Osteoblast (primary cell): ENCODE measurements around the gene CHRM2. TPM values are rescaled to one million over a fixed set of nuclear protein-coding genes. Genes with fewer than 3 reads are reported as not detected.

Experiments
- DNase-seq: peaks from one replicate; pipeline ENCODE4 v3.0.0; 2011; ENCODE audit warnings: low spot score, mixed read lengths; ENCODE audit not compliant: insufficient read length; ENCODE audit errors: missing footprints
- H2AFZ ChIP-seq: 2 replicates; pipeline ENCODE4 v1.6.0; 2011; ENCODE audit warnings: mild to moderate bottlenecking, low read length
- H3K27ac ChIP-seq: 2 replicates; pipeline ENCODE4 v1.5.1; 2011; ENCODE audit warnings: mild to moderate bottlenecking, low read depth, low read length, moderate library complexity
- H3K27me3 ChIP-seq: 2 replicates; pipeline ENCODE4 v1.6.0; 2012; ENCODE audit warnings: mild to moderate bottlenecking, control low read depth, inconsistent platforms, low read length, moderate library complexity; ENCODE audit not compliant: insufficient read depth
- H3K36me3 ChIP-seq: 2 replicates; pipeline ENCODE4 v1.5.1; 2011; ENCODE audit warnings: mild to moderate bottlenecking, low read length, control low read depth, moderate library complexity; ENCODE audit not compliant: insufficient read depth
- H3K4me1 ChIP-seq: 2 replicates; pipeline ENCODE4 v1.5.1; 2011; ENCODE audit warnings: mild to moderate bottlenecking, low read length, control low read depth, moderate library complexity; ENCODE audit not compliant: insufficient read depth
- H3K4me2 ChIP-seq: 2 replicates; pipeline ENCODE4 v1.6.0; 2011; ENCODE audit warnings: mild to moderate bottlenecking, low read length; ENCODE audit not compliant: insufficient read depth
- H3K4me3 ChIP-seq: fragments of 200-600 bp; sonication (generic); 3 replicates; pipeline ENCODE4 v1.5.1; 2012; ENCODE audit warnings: mild to moderate bottlenecking, low read length, inconsistent platforms; ENCODE audit not compliant: insufficient read depth
- H3K79me2 ChIP-seq: 2 replicates; pipeline ENCODE4 v1.6.0; 2012; ENCODE audit warnings: mild to moderate bottlenecking, low read length, control low read depth, inconsistent platforms; ENCODE audit not compliant: insufficient read depth
- H3K9me3 ChIP-seq: 2 replicates; pipeline ENCODE4 v1.5.1; 2011; ENCODE audit warnings: low read depth, low read length, control low read depth
- H4K20me1 ChIP-seq: 2 replicates; pipeline ENCODE4 v1.6.0; 2012; ENCODE audit warnings: mild to moderate bottlenecking, low read length, control low read depth; ENCODE audit not compliant: insufficient read depth
- total RNA-seq: library from RNA; depleted of rRNA; stranded (reverse); fragments of >200 nt; gene quantifications from 2 replicates; pipeline ENCODE4 v1.2.3, GENCODE V29; 2012
- TF ChIP-seq, protein P1 (sequence below): IDR thresholded peaks from 2 replicates; pipeline ENCODE4 v1.5.1; 2011; ENCODE audit warnings: mild to moderate bottlenecking, low read depth, low read length, moderate library complexity; ENCODE audit errors: extremely low read depth

Gene CHRM2
- total RNA-seq, 1 donor: under 0.01 TPM

- peak; percentile 72 for DNase-seq
- H3K4me3 ChIP-seq: peak overlapping the region; percentile 66
- H3K36me3 ChIP-seq: no peaks in the 10 kb centered on the region
- H4K20me1 ChIP-seq: no peaks in the 10 kb centered on the region
- H3K9me3 ChIP-seq: no peaks in the 10 kb centered on the region
- TF ChIP-seq, protein P1, sequence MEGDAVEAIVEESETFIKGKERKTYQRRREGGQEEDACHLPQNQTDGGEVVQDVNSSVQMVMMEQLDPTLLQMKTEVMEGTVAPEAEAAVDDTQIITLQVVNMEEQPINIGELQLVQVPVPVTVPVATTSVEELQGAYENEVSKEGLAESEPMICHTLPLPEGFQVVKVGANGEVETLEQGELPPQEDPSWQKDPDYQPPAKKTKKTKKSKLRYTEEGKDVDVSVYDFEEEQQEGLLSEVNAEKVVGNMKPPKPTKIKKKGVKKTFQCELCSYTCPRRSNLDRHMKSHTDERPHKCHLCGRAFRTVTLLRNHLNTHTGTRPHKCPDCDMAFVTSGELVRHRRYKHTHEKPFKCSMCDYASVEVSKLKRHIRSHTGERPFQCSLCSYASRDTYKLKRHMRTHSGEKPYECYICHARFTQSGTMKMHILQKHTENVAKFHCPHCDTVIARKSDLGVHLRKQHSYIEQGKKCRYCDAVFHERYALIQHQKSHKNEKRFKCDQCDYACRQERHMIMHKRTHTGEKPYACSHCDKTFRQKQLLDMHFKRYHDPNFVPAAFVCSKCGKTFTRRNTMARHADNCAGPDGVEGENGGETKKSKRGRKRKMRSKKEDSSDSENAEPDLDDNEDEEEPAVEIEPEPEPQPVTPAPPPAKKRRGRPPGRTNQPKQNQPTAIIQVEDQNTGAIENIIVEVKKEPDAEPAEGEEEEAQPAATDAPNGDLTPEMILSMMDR: no peak
- no peaks in the 10 kb centered on the region for H3K79me2 ChIP-seq
- peaks cover 53% of the 10 kb centered on the region for H3K27me3 ChIP-seq
- peak overlapping the region; percentile 78 for H2AFZ ChIP-seq
- peaks cover 13% of the 10 kb centered on the region for H3K4me1 ChIP-seq
- H3K4me2 ChIP-seq: peak overlapping the region; percentile 82
- H3K27ac ChIP-seq: no peak overlapping the region
Observed at GRCh38 chr7:136870866-136871487, 2.5 kb downstream of the CHRM2 start.

DNA sequence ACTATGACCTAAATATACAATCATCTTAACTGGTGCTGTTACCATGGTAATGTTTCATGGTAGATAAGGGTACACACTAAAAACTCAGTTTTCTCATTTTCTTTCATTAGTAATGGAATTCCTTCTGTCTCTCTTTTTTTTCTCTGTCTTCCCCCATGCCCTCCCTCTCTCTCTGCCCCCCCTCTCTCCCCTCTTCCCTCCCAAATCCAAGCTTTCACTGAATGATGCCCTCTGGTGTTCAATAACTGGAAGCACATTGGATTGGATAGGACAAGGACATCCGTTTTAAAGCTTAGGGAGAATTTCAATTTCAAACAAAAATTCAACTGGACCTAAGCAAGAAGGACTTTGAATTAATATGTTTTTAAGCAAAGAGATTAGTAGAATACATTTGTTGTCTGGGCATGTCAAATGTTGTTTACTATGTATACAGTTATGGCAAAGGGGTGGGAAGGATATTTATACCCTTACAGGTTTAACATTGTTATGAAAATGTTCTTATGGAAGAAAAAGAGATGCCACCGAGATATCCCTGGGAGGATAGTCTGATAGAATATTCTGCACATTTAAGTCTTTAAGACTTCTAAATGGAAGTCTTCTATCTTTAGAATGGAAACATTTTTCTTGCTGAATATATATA, 6.1 kb downstream of the CHRM2 start:
- no peaks in the 10 kb centered on the region for H3K9me3 ChIP-seq
- TF ChIP-seq, protein P1: peak; percentile 48
- no peak for DNase-seq
- H3K4me2 ChIP-seq: no peak overlapping the region
- no peaks in the 10 kb centered on the region for H3K36me3 ChIP-seq
- no peaks in the 10 kb centered on the region for H3K79me2 ChIP-seq
- H3K4me3 ChIP-seq: no peak overlapping the region
- H4K20me1 ChIP-seq: no peaks in the 10 kb centered on the region
- peaks cover 9% of the 10 kb centered on the region for H3K4me1 ChIP-seq
- no peak overlapping the region for H3K27ac ChIP-seq
- H2AFZ ChIP-seq: no peak overlapping the region
- peaks cover 33% of the 10 kb centered on the region for H3K27me3 ChIP-seq

DNA sequence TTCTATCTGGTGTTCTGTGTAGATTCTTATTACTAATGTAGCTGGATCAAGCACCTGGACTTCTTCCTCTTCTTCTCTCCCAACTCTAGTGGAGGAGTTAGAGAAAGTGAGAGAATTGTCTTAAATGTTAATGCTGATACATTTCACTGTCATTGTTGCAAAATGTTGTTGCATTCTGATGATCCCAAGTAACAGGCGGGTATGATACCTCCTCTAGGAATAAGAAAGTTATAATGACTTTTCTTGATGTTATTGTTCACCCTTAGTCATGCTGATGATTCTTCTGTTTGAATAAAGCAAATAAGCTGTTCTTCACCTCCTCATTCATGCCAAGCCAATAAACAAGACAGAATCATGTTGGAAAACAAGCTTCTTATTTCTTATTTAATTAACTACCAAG, 9.1 kb downstream of the CHRM2 start:
- TF ChIP-seq, protein P1: no peak
- H3K27ac ChIP-seq: no peak overlapping the region
- no peaks in the 10 kb centered on the region for H4K20me1 ChIP-seq
- DNase-seq: no peak
- no peak overlapping the region for H2AFZ ChIP-seq
- H3K4me3 ChIP-seq: no peak overlapping the region
- H3K27me3 ChIP-seq: peaks cover 3% of the 10 kb centered on the region
- H3K4me2 ChIP-seq: no peak overlapping the region
- H3K36me3 ChIP-seq: no peaks in the 10 kb centered on the region
- no peaks in the 10 kb centered on the region for H3K9me3 ChIP-seq
- no peaks in the 10 kb centered on the region for H3K4me1 ChIP-seq
- H3K79me2 ChIP-seq: no peaks in the 10 kb centered on the region

DNA sequence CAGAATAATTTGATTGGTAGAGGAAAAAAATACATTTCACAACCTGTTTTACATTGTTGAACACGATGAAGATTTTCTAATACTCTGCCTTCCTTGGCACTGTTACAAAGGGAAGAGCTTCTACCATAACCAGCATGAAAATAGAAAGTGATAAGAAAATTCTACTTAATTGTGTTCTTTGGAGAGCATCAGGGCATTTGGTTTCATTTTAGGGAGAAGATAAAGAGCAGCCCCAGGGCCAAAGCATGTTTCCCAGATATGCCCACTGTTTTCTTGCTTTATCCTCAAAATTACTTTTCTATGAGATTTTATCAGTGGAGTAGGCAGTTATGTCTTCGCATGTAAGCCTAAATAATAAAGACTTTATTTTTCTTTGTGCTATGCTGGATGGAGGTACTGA, 9.5 kb downstream of the CHRM2 start:
- no peak overlapping the region for H3K4me3 ChIP-seq
- H3K4me2 ChIP-seq: no peak overlapping the region
- no peaks in the 10 kb centered on the region for H3K9me3 ChIP-seq
- TF ChIP-seq, protein P1: no peak
- no peaks in the 10 kb centered on the region for H4K20me1 ChIP-seq
- no peaks in the 10 kb centered on the region for H3K36me3 ChIP-seq
- DNase-seq: no peak
- no peaks in the 10 kb centered on the region for H3K4me1 ChIP-seq
- no peak overlapping the region for H3K27ac ChIP-seq
- H3K27me3 ChIP-seq: no peaks in the 10 kb centered on the region
- H3K79me2 ChIP-seq: no peaks in the 10 kb centered on the region
- no peak overlapping the region for H2AFZ ChIP-seq
